Stimulated activated CD4-positive, alpha-beta T cell treated with anti-CD3 and anti-CD28 coated beads, Interleukin-1b, Interleukin-23, amount 100 ng/mL, for 48 hours (primary cell): ENCODE data around the gene TMEM161B.
"Not testable (repeated sequence)": the region's sequence is repeated elsewhere in the genome, so short reads cannot be mapped to it uniquely, and the experiment has no call there.

Experiments used
- DNase-seq: peaks from one replicate; pipeline ENCODE4 v3.0.0-alpha.2; 2020

TMEM161B gene

DNA sequence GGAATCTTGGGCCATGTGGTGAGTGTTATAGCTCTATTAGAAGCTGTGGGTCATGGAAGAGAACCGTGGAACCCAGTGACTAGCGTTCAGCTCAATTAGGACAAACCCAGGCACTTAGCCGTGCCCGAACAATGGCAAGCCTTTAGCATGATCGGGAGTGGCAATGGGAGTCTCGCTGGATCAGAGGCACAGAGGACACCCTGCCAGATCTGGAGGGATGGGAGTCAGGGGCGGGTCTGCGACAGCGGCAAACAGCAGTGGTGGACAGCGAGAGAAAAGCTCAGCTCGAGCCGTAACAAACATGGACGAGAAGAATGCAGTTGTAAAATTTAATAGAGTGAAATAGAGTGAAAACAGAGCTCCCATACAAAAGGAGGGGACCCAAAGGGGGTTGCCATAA is 91.2 kb downstream of the TMEM161B start:
- not testable (repeated sequence) for DNase-seq

DNA sequence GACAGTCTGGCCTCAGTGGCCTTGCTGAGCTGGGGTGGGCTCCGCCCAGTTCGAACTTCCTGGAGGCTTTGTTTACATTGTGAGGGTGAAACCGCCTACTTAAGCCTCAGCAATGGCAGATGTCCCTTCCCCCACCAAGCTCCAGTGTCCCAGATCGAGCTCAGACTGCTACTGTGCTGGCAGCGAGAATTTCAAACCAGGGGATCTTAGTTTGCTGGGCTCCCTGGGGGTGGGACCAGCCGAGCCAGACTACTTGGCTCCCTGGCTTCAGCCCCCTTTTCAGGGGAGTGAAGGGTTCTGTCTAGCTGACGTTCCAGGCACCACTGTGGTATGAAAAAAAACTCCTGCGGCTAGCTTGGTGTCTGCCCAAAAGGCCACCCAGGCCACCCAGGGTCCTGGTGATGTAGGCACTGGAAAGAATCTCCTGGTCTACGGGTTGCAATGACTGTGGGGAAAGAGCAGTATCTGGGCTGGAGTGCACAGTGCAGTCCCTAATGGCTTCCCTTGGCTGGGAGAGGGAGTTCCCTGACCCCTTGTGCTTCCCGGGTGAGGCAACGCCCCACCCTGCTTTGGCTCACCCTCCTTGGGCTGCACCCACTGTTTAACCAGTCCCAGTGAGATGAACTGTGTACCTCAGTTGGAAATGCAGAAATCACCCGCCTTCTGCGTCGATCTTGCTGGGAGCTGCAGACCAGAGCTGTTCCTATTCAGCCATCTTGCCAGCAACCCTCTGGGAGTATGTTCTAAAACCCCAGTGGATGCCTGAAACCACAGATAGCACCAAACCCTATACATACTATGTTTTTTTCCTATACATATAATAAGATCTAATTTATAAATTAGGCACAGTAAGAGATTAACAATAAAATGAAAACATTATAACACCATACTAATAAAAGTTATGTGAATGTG is 95.5 kb downstream of the TMEM161B start:
- DNase-seq = no peak

DNA sequence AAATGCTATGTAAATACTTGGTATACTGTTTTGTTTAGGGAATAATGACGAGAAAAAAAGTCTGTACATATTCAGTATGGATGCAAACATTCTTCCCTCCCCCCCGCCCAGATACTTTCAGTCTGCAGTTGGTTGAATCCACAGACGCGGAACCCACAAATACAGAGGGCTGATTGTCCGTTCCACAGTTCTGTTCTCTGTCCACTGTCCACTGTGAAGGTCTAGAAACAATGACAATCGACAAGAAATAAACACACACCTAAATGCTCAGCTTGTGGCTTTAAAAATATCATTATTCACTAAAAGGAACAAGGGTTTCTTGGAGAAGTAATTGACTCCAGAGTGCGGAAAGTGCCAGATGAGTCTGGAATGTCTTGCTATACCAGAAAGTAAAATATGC is 109.1 kb downstream of the TMEM161B start:
- DNase-seq = no peak

DNA sequence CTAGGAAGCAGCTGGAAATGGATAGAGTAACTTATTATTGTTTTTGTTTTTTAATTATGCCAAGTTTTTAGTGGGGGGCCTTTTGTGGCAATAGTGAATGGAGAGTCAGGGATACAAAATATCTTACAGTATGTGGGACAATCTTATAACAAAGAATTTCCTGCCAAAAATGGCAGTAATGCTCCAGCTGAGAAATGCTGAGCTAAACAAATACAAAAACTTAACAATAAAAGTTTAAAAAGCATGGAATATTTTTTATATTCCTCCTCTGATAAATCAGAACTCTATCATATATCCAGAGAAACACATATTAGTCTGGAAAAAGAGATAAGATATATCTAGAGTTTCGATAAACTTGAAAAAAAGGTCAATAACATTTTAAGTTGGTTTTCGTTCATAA is 110.6 kb downstream of the TMEM161B start:
- DNase-seq = no peak

DNA sequence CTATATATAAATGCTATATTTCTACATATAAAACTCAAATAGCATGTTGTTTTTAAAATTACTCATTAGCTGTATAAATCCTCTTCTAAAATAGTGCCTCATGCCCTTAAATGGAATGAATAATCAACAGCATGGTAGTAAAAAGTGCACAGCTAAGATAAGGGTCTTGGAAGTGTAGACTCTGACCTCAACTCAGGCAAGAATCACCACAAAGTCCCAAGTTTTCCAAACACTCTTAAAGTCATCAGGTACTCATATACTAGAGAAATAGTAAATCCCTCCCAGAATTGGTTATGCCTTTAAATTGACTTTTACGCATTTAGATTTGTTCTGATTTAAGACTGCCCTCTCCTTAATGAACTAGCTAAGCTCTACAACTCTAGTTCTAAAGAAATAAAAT is 113.8 kb downstream of the TMEM161B start:
- DNase-seq = no peak

DNA sequence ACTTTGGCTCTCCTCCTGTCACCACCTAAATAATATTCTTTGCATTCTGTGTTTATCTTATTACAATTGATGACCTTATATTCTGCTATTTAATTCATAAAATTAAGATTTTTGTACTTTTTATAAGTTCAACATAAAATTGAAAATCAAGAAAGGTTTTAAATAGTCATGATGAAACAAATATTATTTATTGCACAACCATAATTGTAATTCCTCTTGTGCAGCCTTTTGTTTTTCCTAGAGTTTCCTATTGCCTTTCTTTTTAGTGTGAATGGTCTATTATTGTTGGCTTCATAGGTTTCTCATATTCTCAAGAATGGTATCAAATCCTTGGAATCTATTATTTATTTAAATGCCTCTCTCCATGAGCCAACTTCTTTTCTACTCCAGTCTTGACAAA is 117.9 kb downstream of the TMEM161B start:
- no peak for DNase-seq

DNA sequence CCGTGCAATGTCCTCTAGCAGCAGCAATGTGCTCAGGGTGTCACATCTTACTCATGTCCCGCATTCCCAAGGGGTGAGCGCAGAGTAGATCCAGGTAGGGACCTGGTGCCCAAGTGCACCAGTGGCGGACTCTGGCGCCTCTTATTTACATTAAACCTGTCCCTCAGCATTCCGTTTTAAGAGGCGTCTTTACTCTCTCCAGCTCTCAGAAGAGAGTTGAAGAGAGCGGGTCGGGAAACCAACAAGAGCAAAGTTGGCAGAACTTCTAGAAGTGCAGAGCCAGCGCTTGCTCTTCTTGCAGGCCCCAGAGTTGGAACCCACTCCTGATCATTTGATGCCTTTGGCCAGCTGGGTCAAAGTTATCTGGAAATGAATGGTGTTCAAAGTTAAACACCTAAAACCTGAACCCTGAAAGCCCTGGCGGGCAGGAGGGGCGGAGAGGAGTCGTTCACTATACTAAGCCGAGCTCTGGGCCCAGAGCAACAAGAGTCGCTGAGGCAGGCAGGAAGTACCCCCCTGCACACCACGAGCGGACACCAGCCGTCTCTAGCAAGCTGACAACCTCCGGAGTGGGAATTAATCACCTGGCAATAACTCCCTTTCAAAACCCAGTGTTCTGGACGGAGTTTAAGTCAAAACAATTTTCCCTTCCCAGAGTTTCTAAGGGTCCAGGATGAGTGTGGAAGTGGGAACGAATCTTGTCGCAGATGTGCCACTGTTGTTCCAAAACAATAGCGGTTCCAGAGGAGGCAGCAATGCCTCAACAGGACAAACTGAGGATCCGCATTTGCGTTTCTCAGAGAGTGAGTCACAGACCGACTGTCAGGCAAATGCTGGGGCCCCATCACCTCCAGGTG is 122.8 kb downstream of the TMEM161B start:
- no peak for DNase-seq

DNA sequence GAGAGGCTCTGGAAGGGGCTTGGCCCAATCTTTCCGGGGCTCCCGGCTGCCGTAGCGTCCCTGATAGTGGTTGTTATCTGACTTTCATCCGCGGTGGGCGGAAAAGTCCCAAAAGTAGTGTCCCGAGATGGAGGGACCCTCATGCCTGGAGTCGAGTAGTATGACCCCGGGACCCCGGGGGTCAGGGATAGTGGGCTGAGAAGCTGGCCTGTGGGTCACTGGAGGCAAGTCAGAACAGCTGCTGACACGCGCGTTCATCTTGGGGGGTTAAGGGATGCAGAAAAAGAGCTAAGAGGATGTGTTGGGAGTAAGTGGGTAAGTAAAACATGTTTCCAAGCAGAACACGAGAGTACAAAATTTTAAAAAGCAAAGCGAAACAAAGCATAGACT is 123.4 kb downstream of the TMEM161B start:
- DNase-seq = no peak
